ENCODE measurements around the gene SSUH2. TPM values are rescaled to one million over a fixed set of nuclear protein-coding genes. Genes with fewer than 3 reads are reported as not detected.

The SSUH2 gene
- total RNA-seq, 1 experiment from 2014 or later, result 0.94 TPM

DNA sequence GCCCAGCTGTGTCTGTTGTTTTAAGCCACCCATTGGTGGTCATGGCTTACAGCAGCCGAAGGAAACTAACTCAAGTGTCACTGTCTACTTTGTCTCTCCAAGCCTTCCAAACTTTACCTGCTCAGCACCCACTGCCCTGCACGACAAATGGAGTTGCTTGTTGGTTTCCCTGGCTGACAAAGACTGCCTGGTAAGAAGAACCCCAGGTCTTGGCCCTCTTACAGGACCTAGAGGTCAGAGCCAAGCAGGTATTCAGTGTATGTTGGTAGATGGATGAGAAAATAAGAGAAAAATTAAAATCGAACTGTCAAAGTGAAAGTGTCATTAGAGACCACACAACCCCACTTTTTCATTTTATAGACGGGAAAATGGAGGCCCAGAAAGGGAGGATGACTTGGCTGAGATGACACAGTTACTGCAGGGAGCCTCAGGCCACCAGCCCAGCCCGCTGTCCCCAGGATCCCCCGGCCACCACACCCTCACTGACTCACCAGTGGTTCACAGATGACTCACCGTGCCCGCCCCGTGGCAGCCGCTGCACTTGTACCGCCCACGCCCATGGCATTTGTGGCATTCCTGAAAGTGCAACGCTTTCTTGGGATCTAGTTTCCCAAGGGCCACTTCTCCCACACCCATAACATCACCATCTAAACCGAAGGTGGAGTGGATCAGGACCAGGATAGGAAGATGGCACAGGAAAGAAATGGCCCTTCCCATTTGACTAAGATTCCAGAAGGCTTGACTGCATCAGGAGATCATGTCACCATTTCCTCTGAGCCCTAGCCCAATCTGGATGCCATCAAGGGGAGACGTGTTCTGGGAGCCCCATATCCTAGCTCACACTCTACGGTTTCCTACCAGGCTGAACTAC is 15.2 kb downstream of the SSUH2 start:
- POLR2A ChIA-PET, result no interaction called here
- DNase-seq (ENCODE audit: low spot score) (no peak), ATAC-seq (no peak)
- no peak for TF ChIP-seq ETV6 (CRISPR knock-in tag; IDR thresholded peaks at IDR 0.05)
- TF ChIP-seq, protein P1, sequence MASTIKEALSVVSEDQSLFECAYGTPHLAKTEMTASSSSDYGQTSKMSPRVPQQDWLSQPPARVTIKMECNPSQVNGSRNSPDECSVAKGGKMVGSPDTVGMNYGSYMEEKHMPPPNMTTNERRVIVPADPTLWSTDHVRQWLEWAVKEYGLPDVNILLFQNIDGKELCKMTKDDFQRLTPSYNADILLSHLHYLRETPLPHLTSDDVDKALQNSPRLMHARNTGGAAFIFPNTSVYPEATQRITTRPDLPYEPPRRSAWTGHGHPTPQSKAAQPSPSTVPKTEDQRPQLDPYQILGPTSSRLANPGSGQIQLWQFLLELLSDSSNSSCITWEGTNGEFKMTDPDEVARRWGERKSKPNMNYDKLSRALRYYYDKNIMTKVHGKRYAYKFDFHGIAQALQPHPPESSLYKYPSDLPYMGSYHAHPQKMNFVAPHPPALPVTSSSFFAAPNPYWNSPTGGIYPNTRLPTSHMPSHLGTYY (CRISPR knock-in tag; IDR thresholded peaks at IDR 0.05), result no peak
- TF ChIP-seq PRRX2 (CRISPR knock-in tag; IDR thresholded peaks at IDR 0.05), result no peak
- TF ChIP-seq ZNF396 (CRISPR knock-in tag; IDR thresholded peaks at IDR 0.05; ENCODE audit: borderline replicate concordance), result no peak
- no peak for TF ChIP-seq EMX1 (CRISPR knock-in tag; IDR thresholded peaks at IDR 0.05)
- no peak for TF ChIP-seq OVOL2 (CRISPR knock-in tag; IDR thresholded peaks at IDR 0.05; ENCODE audit: borderline replicate concordance)
- TF ChIP-seq GABPB1 (CRISPR knock-in tag; IDR thresholded peaks at IDR 0.05), result no peak
- TF ChIP-seq, protein P2, sequence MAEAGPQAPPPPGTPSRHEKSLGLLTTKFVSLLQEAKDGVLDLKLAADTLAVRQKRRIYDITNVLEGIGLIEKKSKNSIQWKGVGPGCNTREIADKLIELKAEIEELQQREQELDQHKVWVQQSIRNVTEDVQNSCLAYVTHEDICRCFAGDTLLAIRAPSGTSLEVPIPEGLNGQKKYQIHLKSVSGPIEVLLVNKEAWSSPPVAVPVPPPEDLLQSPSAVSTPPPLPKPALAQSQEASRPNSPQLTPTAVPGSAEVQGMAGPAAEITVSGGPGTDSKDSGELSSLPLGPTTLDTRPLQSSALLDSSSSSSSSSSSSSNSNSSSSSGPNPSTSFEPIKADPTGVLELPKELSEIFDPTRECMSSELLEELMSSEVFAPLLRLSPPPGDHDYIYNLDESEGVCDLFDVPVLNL (CRISPR knock-in tag; IDR thresholded peaks at IDR 0.05; ENCODE audit: borderline replicate concordance, low read depth), result no peak
- TF ChIP-seq, protein P3, sequence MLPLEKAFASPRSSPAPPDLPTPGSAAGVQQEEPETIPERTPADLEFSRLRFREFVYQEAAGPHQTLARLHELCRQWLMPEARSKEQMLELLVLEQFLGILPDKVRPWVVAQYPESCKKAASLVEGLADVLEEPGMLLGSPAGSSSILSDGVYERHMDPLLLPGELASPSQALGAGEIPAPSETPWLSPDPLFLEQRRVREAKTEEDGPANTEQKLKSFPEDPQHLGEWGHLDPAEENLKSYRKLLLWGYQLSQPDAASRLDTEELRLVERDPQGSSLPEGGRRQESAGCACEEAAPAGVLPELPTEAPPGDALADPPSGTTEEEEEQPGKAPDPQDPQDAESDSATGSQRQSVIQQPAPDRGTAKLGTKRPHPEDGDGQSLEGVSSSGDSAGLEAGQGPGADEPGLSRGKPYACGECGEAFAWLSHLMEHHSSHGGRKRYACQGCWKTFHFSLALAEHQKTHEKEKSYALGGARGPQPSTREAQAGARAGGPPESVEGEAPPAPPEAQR (CRISPR knock-in tag; IDR thresholded peaks at IDR 0.05), result no peak
- TF ChIP-seq, protein P4, sequence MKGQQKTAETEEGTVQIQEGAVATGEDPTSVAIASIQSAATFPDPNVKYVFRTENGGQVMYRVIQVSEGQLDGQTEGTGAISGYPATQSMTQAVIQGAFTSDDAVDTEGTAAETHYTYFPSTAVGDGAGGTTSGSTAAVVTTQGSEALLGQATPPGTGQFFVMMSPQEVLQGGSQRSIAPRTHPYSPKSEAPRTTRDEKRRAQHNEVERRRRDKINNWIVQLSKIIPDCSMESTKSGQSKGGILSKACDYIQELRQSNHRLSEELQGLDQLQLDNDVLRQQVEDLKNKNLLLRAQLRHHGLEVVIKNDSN (CRISPR knock-in tag; IDR thresholded peaks at IDR 0.05), result no peak
- no peak for TF ChIP-seq FOXK1 (CRISPR knock-in tag; IDR thresholded peaks at IDR 0.05)
- no peak for TF ChIP-seq GTF2I (CRISPR knock-in tag; conservative IDR thresholded peaks at IDR 0.05)
- TF ChIP-seq TEAD1 (CRISPR knock-in tag; IDR thresholded peaks at IDR 0.05), result no peak
- TF ChIP-seq ESRRA (CRISPR knock-in tag; IDR thresholded peaks at IDR 0.05; ENCODE audit: borderline replicate concordance), result no peak
- TF ChIP-seq, protein P5, sequence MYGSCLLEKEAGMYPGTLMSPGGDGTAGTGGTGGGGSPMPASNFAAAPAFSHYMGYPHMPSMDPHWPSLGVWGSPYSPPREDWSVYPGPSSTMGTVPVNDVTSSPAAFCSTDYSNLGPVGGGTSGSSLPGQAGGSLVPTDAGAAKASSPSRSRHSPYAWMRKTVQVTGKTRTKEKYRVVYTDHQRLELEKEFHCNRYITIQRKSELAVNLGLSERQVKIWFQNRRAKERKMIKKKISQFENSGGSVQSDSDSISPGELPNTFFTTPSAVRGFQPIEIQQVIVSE (CRISPR knock-in tag; IDR thresholded peaks at IDR 0.05; ENCODE audit: borderline replicate concordance), result no peak
- TF ChIP-seq CBFB (CRISPR knock-in tag; IDR thresholded peaks at IDR 0.05; ENCODE audit: low read depth), result no peak
- TF ChIP-seq, protein P6, sequence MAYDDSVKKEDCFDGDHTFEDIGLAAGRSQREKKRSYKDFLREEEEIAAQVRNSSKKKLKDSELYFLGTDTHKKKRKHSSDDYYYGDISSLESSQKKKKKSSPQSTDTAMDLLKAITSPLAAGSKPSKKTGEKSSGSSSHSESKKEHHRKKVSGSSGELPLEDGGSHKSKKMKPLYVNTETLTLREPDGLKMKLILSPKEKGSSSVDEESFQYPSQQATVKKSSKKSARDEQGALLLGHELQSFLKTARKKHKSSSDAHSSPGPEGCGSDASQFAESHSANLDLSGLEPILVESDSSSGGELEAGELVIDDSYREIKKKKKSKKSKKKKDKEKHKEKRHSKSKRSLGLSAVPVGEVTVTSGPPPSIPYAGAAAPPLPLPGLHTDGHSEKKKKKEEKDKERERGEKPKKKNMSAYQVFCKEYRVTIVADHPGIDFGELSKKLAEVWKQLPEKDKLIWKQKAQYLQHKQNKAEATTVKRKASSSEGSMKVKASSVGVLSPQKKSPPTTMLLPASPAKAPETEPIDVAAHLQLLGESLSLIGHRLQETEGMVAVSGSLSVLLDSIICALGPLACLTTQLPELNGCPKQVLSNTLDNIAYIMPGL (CRISPR knock-in tag; IDR thresholded peaks at IDR 0.05), result no peak
- TF ChIP-seq ZNF232 (CRISPR knock-in tag; IDR thresholded peaks at IDR 0.05), result no peak
- TF ChIP-seq GRHL2 (CRISPR knock-in tag; IDR thresholded peaks at IDR 0.05; ENCODE audit: insufficient replicate concordance, severe bottlenecking), result no peak
- TF ChIP-seq JAZF1 (CRISPR knock-in tag; IDR thresholded peaks at IDR 0.05), result no peak
- CTCF ChIA-PET, result interaction anchor here (1.0 to 1.2 kb wide), 2 partner anchors 34 to 187 kb away, joined by 3 read pairs; no protein-coding TSS in a partner anchor
- Mint-ChIP-seq H3K4me3 (no peak overlapping the region), H3K27ac (no peak overlapping the region), H3K27me3 (ENCODE audit: low read depth) (peaks cover 2% of the 10 kb centered on the region; the same call in 1 of the 2 replicates), H3K9me3 (no peaks in the 10 kb centered on the region), H3K36me3 (no peaks in the 10 kb centered on the region), H3K4me1 (no peaks in the 10 kb centered on the region)
